IPS-NIHi7 (cell line): ENCODE measurements around the gene RGS12.

Experiments used
- DNase-seq: peaks from one replicate; pipeline ENCODE4 v3.0.0; 2012; ENCODE audit warnings: mixed read lengths; ENCODE audit errors: extremely low spot score

RGS12 gene

DNA sequence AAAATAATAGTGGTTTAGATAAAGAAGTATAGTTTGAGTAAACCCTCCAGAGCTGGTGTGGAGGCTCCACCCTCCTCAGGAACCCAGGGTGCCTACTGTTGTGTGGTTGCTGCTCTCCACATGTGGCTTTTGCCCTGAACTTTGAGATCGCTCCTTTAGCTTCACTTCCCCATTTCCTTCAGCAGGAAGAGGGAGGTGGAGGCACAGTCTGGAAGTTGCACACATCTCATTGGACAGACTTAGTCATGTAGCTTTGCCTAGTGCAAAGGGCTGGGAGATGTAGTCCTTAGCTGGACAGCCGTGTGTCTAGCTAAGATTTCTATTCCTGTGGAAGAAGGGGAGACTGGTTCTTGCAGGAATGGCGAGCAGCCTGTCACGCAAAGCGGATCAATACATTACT is 37.9 kb downstream of the RGS12 start:
- DNase-seq, result no peak

DNA sequence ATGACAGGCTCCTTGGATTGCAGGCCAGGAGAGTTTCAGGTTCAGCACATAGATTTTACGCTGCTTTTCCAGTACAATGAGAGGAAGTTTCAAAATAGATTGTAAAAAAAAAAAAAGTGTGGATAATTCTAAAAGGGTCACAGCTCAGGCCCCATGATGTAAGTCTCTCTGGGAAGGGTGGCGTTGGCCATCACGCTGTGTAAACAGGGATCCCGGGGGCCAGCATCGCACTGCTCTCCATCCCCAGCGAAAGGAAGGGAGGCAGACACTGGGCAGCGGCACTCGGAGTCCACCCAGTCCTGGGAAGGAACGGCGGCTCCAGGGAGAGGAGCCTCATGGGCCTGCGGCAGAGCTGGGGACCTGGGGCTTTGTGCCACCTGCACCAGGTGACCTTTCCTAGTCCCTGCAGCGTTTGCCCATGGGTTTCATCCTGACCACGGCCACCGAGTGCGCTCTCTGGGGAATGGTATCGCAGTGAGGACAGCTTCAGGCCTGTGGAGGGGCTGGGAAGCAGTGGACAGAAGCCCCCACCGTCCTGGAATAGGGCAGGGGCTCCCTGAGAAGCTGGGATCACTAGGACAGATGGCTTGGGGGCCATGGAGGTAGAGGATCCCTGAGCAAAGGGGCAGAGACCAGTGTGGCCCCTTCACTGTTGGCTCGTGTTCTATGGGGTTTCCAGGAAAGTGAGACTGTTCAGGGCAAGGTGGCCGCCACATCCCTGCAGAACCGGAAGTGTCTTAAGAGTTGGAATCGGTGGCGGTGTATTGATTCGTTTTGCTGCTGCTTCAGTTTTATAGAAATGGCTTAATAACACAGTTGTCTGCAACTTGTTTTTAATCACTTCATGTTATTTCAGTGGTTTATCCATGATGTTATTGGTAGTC is 38.9 kb downstream of the RGS12 start:
- DNase-seq, result no peak

DNA sequence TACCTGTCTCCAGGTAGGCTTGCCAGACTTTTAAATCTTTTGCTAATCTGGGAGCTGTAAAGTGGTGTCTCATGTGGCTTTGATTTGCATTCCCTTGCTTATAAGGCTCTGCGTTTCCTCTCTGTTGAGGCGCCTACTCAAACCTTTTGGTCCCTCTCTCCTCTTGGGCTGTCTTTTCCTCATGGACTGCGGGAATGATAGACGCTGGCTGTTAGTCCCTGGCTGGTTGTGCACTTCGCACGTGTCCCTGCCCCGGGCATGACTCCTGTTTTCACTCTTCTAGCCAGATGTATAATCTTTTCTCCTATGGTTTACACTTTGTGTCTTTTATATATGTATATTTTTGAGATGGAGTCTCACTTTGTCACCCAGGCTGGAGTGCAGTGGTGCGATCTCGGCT is 39.7 kb downstream of the RGS12 start:
- DNase-seq, result no peak

- no peak for DNase-seq
These were observed 41.5 kb downstream of the RGS12 start for GRCh38 chr4:3334316-3334715.

GRCh38 chr4:3335385-3335784 is 42.6 kb downstream of the RGS12 start:
- DNase-seq, result no peak

GRCh38 chr4:3335982-3336381 is 43.2 kb downstream of the RGS12 start:
- no peak for DNase-seq

DNA sequence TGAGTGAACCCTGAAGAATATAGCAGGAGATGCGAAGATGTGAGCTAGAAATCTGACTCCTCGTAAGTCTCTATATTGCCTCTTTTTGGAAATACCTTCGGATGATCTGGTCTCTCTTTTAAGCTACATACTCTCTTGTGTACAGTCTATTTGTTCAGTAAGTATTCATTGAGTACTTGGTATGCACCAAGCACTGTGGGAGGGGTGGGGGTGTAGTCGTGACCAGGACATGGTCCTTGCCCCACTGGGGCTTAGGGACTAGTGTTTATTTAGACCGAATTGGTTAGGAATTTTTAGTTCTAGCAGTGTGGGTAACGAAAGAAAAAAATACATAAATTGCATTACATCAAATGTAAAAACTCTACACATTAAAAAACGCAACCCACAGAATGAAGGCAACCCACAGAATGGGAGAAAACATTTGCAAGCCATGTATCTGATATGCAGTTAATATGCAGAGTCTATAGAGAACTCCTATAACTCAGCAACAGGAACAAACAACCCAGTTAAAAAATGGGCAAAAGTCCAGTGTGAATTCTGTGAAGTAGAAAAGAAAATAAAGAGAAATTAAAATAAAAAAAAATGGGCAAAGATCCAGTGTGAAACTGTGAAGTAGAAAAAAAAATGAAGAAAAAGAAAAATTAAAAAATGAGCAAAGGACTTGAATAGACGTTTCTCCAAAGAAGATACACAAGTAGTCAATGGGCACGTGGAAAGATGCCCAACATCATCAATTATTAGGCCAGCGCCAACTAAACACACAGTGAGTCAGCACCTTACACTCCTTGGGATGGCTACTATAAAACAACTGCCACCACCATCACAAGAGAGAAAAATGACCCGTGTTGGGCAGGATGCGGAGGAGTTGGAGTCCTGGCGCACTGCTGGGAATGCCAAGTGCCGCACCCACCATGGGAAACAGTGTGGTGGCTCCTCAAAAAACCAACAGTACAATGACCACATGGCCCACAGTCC is 43.8 kb downstream of the RGS12 start:
- DNase-seq, result no peak

DNA sequence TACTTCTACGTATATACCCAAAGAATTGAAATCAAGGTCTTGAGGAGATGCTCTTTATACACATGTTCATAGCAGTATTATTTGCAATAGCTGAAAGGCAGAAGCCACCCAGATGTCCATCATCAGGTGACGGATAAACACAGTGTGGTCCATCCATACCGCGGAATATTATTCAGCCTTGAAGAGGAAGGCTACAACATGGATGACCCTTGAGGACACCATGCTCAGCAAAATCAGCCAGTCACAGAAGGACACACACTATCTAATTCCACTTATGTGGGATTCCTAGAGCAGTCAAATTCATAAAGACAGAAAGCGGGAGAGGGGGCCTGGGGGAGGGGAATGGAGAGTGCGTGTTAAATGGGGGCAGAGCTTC is 44.5 kb downstream of the RGS12 start:
- no peak for DNase-seq

GRCh38 chr4:3337811-3338210 is 45.0 kb downstream of the RGS12 start:
- DNase-seq, result no peak

DNA sequence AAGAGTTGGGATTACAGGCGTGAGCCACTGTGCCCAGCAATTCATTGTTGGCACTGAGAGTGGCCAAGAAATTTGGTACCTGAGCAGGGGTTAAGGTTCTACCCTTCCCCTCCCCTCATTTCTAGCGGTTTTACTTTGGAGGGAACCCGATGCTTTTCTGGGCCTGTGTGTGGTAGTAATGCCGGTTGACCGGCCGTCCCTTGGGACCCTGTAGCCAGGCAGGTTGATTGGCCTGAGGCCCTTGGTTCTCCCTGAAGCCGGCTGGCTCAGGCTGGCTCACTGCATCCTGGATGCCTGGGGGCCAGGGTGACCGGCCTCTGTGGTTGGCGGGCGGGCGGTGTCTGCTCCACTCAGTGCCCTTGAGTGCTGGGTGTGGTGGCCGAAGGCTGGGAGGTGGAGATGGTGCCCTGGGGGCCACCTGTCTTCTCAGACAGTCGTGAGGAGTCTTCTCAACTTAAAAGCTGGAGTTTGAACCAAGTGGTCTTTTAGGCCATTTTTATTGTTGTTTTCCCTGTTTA is 45.6 kb downstream of the RGS12 start:
- no peak for DNase-seq

- no peak for DNase-seq
These were observed 46.2 kb downstream of the RGS12 start for GRCh38 chr4:3338976-3339531.

DNA sequence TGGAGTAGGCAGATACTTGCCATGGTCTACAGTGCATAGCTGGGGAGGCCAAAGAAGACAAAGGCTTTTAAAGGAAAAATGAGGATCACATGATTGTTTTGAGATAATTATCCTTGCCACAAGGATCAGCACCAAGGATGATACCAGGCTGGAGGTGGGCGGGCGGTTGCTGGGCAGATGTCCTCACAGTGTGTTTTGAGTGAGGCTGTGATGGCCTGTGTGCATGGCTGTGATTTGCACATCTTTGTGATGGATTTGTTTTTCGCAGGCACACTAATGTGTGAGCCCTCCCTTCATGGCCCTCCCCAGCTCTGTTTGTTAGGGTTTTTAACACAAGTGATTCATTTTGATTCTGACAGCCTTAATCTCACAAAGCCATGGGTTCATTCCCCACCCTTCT is 46.8 kb downstream of the RGS12 start:
- DNase-seq, result no peak

- DNase-seq, result no peak
These were observed 47.3 kb downstream of the RGS12 start for GRCh38 chr4:3340038-3340699.

GRCh38 chr4:3340700-3341083 is 47.9 kb downstream of the RGS12 start:
- no peak for DNase-seq

DNA sequence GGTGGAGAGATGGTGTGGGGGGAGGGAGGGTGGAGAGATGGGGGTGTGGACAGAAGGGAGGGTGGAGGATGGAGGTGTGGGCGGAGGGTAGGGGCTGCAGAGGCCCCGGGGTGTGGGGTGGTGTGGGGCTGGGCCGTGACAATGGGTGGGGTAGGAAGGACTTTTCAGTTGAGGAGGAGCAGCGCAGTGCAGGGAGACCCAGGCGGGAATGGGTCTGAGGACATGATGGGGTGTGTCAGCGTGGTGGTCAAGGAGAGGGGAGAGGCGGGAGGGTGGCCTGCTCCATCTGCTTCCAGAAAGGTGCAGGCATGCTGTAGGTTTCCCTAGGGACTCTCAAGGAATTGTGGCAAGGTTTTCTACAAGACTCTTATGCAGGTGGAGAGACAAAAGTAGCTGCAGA is 48.9 kb downstream of the RGS12 start:
- DNase-seq, result no peak

DNA sequence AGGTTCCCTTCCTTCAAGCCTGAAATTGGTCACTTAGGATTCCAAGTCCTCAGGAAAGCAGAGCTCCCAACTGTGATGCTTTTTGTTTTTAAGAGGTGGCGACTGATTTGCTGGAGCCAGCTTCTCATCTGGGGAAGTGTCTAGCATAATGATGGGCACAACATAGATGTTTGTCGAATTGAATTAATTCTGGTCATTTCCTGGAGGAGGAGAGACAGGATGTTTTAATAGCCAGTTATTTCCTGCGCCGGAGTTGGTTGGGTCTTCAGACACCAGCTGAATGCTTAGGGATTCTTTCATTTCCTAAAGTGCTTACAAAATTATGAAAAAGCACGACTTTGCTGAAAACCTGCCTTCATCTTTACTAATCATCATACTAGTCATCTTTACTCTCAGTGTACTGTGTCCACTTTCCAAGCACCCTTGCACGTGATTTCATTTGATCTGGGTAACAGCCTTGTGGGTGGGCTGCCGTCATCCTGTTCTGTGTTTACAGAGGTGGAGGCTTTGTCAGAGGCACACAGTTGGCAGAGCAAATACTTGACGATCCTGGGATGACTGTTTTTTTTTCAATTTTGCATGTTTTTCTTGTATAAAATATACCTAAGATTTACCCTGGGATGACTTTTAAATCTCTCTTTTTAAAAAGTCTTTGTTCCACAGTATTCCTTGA is 49.5 kb downstream of the RGS12 start:
- no peak for DNase-seq
